NK-92 (cell line): ENCODE data around the gene ACP7.

Experiments used
- DNase-seq: peaks from one replicate; lab custom pipeline; 2025; ENCODE audit not compliant: unreplicated experiment; lab: John Stamatoyannopoulos, UW

ACP7 gene

DNA sequence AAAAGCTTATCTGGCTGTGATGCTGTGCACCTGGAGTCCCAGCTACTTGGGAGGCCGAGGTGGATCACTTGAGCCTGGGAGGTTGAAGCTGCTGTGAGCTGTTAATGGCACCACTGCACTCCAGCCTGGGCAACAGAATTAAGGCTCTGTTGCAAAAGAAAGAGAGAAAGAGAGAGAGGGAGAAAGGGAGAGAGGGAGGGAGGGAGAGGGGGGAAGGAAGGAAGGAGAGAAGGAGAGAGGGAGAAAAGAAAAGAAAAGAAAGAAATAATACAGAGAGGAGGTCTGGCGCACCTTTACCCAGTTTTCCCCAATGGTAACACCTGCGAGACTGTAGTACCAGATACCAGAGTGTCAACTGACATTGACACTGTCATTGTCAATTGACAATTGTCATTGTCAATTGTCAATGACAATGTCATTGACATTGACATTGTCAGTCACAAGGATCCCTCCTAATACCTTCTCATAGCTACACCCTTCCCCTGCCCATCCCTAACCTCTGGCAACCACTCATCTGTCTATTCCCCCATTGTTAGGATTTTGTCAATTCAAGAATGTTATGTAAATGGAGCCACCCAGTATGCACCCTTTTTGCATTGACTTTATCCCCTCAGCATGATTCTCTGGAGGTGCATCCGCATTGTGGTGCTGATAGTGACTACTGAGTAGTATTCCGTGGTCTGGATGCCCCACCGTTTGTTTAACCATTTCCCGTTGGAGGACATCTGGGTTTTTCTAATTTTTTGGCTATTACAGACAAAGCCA lies 62.7 kb downstream of the ACP7 start:
- DNase-seq: no peak

DNA sequence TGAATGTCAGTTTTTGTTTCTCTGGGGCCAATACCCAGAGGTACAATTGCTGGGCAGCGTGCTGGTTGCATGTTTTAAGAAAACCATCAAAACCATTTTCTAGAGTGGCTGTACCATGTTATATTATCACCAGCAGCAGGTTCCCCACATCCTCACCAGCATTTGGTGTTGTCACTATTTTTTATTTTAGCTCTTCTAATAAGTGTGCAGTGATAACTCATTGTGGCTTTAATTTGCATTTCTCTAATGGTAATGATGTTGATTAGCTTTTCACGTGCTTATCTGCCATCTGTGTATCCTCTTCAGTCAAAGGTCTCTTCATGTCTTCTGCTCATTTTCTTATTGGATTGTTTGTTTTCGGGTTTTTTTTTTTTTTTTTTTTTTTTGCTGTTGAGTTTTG lies 63.3 kb downstream of the ACP7 start:
- no peak for DNase-seq

DNA sequence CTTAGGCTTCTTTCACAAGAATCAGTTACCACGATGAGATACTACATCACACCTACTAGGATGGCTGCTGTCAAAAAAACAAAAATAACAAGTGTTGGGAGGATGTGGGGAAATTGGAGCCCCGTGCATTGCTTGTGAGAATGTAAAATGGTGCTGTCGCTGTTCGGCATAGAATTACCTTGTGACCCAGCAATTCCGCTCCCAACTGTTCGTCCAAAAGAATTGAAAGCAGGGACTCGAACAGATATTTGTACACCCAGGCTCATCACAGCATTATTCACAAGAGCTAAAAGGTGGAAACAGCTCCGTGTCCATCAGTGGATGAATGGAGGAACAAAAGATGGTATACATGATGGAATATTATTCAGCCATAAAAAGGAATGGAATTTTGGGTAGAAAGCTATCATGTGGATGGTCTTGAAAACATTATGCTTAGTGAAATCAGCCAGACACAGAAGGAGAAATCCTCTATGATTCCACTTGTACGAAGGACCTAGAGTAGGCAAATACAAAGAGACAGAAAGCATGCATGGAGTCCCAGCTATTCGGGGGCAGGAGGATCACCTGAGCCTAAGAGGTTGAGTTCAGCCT lies 64.9 kb downstream of the ACP7 start:
- DNase-seq: no peak

DNA sequence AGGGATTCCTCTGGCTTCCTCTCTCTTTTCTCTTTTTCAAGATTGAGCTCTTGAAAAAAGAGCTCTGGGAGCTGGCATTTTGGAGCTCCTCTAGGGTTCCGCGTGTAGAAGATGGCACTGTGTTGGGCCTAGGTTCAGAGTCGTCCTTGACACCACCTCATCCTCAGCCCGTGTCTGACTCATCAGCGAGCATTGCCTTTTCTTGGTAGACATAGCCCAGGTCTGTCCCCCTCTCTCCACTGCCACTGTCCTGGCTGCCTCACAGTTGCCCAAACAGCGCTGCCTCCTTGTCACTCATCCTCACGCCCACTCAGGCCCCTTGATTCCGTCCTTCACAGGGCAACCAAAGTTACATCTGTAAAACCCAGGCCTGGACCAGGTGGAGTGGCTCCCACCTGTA lies 66.1 kb downstream of the ACP7 start:
- no peak for DNase-seq

- DNase-seq: no peak
These were observed 66.8 kb downstream of the ACP7 start for GRCh38 chr19:39150807-39151600.

DNA sequence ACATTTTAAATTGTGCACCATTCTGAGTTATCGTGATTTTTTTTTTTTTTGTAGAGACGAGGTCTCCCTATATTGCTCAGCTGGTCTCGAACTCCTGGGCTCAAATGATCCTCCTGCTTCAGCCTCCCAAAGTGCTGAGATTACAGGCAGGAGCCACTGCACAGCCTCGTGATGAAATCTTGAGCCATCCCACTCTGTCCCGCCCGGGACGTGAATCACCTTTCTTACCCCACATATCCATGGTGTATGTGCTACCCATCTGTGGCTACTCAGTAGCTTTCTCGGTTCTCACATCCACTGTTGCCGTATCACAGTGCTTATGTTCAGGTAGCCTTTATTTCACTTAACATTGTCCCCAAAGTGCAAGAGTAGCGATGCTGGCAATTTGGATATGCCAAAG lies 67.9 kb downstream of the ACP7 start:
- no peak for DNase-seq

DNA sequence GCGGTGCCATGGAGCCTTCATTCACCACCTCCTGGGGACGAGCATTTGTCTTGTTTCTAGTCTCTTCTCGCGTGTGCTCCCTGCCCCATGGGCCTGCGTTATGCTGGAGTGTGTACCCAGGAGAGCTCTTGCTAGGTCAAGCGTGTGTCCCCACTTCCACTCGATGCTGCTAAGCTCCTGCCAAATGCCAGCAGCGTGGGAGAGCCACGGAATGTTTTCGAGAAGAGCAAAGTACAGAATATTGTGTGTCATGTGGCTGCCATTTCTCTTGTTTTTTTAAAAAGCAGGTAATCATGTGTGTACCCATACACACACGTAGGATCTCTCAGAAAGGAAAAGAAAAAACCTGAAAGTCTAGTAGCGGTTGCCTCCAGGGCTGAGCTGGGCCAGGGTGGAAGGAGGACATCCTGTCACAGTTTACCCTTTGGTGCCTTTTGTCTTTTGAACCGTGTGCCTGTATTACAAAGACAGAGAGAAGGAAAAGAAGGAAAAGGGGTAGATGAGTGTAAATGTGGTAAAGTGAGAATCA lies 70.0 kb downstream of the ACP7 start:
- DNase-seq: no peak

GRCh38 chr19:39154629-39155100 lies 70.5 kb downstream of the ACP7 start:
- DNase-seq: no peak

DNA sequence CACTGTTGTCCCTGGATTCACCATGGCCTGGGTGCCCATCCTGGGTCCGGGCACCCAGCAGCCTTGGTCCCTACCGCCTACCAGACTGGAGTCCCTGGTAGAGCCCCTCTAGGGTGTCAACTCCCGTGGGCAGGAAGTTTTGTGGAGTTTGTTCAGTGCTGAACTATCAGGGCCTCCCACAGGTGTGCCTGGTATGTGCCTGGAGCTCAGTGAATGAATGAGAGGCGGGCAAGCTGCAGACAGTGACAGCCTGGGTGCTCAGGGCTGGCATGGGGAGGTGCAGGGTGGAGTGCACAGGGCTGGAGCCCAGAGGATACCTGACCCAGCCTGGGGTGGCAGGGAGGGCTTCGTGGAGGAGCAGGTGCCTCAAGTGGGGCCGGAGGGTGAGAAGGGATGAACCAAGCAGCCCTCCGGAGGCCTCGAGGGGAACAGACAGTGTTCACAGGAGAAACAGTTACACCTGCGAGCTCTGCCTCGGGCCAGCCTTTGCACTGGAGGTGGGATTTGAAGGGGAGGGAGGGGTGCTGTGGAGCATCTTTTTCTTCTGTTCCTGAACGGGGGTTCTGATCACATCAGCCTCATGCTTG lies 71.0 kb downstream of the ACP7 start:
- no peak for DNase-seq

DNA sequence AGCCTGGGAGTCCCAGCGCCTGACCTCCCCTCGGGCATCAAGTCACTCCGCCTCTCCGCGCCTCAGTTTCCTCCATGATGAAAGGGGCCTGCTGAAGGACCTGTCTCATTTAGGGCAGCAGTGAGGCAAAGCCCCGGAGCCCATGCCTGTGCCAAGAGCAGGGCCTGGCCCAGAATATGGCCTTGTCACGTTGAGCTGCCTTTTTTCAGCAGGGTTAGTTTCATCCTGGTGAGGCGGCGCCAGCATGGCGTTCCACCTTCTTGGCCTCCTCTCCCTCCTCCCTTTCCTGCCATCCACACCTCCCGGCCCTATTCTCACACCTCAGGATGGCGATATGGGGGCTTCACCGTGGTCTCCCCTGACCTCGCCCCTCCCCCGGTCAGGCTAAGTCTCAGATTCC lies 71.6 kb downstream of the ACP7 start:
- no peak for DNase-seq

- DNase-seq: no peak
These were observed 72.4 kb downstream of the ACP7 start for GRCh38 chr19:39156326-39157230.

DNA sequence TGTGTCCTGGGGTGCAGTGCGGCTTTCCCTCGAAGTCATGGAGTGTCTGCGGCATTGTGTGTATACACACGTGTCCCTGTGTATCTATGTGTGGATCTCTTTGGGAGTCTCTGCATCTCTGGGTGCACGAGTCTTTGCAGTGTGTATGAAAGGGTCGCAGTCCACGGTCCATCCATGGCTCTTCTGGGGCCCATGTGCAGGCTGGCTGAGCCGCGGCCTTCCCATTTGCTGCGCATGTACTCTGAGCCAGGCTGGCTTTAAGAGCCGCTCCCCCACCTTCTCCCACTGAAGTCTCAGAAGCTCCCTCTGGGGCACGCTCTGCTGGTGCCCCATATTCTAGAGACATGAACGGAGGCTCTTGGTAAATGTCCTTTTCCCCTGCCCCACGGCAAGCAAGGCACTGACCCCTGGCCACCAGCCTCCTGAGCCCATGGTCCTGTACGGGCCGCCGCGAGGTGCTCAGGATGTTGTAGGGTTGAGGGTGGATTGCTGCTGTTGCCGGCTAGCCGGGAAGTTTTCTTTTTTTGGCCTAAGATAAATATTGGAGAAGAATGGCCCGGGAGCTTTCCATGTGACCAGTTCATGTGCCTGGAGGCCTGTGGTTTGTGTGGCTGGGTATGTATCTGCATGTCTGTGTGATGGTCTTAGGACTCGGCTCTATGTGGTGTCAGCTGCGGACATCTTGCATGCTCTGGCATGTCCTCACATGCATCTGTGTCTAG lies 73.3 kb downstream of the ACP7 start:
- no peak for DNase-seq

DNA sequence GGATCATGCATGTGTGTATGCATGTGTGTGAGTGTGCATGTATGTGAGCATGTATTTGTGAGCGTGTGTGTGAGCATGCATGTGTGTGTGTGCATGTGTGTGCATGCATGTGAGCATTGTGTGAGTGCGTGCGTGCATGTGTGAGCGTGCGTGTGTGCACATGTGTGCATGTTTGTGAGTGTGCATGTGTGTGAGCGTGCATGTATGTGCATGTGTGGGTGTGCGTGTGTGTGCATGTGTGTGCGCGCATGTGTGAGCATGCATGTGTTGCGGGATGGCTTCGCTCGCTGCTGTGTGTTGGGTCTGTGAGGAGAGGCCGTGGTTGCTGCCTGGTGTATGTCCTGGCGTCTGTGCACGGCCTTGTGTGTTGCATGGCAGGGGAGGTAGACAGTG lies 73.8 kb downstream of the ACP7 start:
- DNase-seq: no peak

DNA sequence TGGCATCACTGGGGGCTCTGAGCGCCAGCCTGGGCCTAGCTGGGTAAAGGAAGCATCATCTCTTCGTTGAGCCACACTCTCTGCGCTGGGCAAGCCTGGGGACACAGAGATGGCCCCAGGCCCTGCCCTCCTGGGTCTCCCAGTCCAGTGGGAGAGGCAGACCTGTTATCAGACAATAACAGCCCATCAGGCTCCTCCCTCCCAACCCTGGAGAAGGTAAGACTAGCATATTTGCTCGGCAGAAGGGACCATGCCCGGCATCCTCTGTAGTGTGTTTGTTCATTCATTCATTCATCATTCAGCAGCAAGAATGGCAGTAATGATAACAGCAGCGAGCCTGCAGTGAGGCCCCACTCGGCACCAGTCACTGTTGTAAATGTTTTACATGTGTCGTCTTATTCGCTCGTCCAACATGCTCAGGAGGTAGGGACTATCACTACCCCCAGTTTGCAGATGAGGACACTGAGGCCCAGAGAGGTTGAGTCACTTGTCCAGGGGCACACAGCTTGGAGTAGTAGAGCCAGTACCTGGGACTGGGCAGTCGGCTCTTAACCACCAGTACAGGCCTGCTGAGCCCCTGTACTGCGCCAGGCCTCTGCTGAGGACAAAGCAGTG lies 74.6 kb downstream of the ACP7 start:
- DNase-seq: no peak

- DNase-seq: no peak
These were observed 76.3 kb downstream of the ACP7 start for GRCh38 chr19:39160523-39160861.
